GM23248 (cell line): Measurements from ENCODE around the gene MED9.

ENCODE experiments used
- EZH2 ChIP-seq: fragments of 200-600 bp; sonication (generic); IDR thresholded peaks from 2 replicates; pipeline ENCODE4 v1.6.1; 2018; ENCODE audit warnings: antibody characterized with exemption, mild to moderate bottlenecking; ENCODE audit not compliant: insufficient read depth, poor library complexity, severe bottlenecking
- EZH2phosphoT487 ChIP-seq: fragments of 200-600 bp; sonication (generic); IDR thresholded peaks from 2 replicates; pipeline ENCODE4 v1.6.1; 2018; ENCODE audit warnings: antibody characterized with exemption, moderate library complexity, mild to moderate bottlenecking, low read depth; ENCODE audit not compliant: insufficient read depth

- TF ChIP-seq EZH2phosphoT487 (no peak), EZH2 (no peak)
These were observed 7.7 kb downstream of the MED9 start for GRCh38 chr17:17484451-17484899.
